Erythroblast (primary cell): ENCODE measurements around the gene TWSG1.
A peak's percentile ranks its signal among the peaks of the same experiment; 100 is the strongest.

Experiments used
- GATA1 ChIP-seq: IDR thresholded peaks from 2 replicates; pipeline ENCODE4 v1.6.1; 2011; ENCODE audit warnings: low read depth, mild to moderate bottlenecking, control low read depth, low read length, moderate library complexity
- POLR2A ChIP-seq: IDR thresholded peaks from 2 replicates; pipeline ENCODE4 v1.6.1; 2011; ENCODE audit warnings: mild to moderate bottlenecking, low read length

- TF ChIP-seq POLR2A (peak; percentile 31), GATA1 (no peak)
These were observed 562 bp downstream of the TWSG1 start for GRCh38 chr18:9334973-9335696.
